Fibroblast of villous mesenchyme (primary cell): Measurements from ENCODE around the gene MVB12B. TPM values are rescaled to one million over a fixed set of nuclear protein-coding genes. Genes with fewer than 3 reads are reported as not detected.

ENCODE experiments used
- DNase-seq: peaks from one replicate; pipeline ENCODE4 v3.0.0-alpha.2; 2010; ENCODE audit warnings: low read depth
- H3K4me3 ChIP-seq: 2 replicates; pipeline ENCODE4 v1.5.1; 2011; ENCODE audit warnings: low read depth, mild to moderate bottlenecking, low read length
- total RNA-seq: library from RNA; depleted of rRNA; stranded (reverse); fragments of >200 nt; gene quantifications from 2 replicates; pipeline ENCODE4 v1.2.3, GENCODE V29; 2012
- TF ChIP-seq, protein P1 (sequence below): IDR thresholded peaks from 2 replicates; pipeline ENCODE4 v1.5.1; 2012; ENCODE audit warnings: low read depth, mild to moderate bottlenecking, low read length; ENCODE audit not compliant: insufficient read depth

The MVB12B gene
- total RNA-seq, 1 donor, result 3.5 TPM

DNA sequence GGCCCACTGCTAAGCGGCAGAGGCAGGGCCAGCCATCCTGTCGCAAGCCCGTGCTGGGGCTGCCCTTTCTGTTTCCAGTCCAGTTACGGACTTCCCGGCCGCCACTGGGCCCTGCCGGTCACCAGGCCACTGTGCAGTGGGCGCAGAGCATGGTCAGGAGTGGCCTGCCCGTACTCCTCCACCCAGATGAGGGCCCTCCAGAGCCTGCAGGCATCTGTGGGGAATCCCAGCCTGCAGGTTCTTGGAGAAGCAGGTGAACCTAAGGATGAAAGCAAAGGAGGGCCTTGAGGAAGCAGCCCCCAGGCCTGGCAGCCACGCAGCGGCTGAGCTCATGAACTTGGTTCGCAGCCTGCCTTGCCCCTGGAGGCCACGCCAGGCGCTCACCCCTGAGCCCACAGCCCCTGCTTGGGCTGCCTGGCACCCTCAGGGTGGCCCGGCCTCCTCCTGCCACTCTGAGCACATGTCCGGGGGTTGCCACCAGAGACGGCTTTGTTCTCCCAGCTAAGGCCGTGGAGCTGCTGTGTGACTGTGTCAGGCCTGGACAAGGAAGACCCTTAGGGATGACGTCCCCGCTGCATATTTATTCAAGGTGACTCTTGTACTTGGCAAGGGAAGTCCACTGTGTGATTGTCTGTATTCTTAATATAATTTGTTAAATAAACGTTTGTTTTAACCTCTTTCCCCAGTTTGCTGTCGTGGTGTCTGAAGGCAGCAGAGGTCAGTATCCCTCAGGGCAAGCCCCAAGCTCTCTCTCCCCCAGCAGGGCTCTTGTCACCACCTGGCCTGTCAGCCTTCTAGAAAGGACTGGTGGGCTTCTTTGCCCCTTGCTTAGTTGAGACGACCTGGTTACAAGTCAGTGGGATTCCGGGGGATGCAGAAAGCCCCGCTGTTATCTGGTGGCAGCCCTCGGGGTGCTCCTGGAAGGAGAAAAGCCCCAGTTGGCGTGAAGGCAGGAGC is 180.0 kb downstream of the MVB12B start:
- TF ChIP-seq, protein P1, sequence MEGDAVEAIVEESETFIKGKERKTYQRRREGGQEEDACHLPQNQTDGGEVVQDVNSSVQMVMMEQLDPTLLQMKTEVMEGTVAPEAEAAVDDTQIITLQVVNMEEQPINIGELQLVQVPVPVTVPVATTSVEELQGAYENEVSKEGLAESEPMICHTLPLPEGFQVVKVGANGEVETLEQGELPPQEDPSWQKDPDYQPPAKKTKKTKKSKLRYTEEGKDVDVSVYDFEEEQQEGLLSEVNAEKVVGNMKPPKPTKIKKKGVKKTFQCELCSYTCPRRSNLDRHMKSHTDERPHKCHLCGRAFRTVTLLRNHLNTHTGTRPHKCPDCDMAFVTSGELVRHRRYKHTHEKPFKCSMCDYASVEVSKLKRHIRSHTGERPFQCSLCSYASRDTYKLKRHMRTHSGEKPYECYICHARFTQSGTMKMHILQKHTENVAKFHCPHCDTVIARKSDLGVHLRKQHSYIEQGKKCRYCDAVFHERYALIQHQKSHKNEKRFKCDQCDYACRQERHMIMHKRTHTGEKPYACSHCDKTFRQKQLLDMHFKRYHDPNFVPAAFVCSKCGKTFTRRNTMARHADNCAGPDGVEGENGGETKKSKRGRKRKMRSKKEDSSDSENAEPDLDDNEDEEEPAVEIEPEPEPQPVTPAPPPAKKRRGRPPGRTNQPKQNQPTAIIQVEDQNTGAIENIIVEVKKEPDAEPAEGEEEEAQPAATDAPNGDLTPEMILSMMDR, result no peak
- no peak overlapping the region for H3K4me3 ChIP-seq
- no peak for DNase-seq

DNA sequence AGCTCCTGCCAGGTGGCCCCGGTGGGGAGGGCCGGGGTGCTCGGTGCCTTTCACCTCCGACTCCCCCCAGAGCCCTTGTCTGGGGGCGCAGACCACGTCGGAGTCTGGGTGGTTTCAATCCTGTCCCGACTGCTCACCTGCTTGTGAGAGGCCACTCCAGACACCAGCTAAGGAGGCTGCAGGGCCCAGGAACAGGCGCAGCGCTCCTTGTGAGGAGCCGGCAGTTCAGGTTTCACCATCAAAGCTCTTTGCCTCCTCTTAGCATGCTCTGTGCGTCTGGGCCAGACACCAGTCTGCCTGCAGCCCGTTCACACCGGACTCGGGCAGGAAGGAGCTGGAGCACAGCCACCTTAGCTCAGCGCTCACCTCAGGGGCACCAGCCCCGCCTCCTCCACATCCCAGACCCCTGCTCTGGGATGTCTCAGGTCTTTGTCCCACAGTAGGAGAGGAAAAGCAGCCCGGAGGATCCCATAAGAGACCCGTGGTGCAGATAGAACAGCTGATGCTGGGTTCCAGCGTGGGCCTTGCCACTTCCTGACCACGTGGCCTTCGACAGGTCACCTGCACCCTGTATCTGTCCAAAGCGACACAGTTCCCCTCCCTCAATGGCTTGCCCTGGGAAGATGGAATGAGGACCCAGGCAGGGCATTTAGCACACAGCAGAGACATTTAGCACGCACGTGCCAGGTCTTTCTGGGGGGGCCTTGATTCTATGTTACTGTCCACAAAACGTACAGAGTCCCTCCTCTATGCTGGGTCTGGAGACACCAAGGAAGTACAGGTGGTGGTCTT is 180.9 kb downstream of the MVB12B start:
- DNase-seq, result no peak
- TF ChIP-seq, protein P1, result no peak
- H3K4me3 ChIP-seq, result no peak overlapping the region

DNA sequence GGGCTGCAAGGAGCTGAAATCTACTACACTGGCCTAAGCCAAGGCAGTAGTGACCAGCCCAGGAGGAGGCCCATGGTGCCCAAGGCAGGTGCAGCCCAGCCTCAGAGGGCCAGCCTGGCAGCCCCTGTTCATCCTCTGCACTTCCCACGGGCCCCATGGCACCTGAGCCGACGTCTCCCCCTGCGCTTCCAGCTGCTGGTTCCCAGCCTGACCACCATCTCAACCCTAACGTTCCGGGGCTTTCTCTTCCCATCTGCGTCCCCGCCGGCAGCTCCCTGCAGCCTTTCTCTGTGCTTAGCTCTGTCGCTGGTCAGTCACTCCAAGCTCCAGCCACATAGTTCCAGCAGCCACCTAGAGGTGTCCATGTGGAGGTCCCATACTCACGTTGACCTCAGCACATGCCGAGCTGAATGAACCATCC is 181.6 kb downstream of the MVB12B start:
- TF ChIP-seq, protein P1, result no peak
- no peak for DNase-seq

GRCh38 chr9:126508928-126509327 is 182.3 kb downstream of the MVB12B start:
- DNase-seq, result no peak
- TF ChIP-seq, protein P1, result no peak
- H3K4me3 ChIP-seq, result no peak overlapping the region

More for the DNA sequence above, 181.6 kb downstream of the MVB12B start:
- H3K4me3 ChIP-seq, result no peak overlapping the region

GRCh38 chr9:126509718-126510117 is 183.1 kb downstream of the MVB12B start:
- no peak overlapping the region for H3K4me3 ChIP-seq
- DNase-seq, result no peak
- TF ChIP-seq, protein P1, result no peak

DNA sequence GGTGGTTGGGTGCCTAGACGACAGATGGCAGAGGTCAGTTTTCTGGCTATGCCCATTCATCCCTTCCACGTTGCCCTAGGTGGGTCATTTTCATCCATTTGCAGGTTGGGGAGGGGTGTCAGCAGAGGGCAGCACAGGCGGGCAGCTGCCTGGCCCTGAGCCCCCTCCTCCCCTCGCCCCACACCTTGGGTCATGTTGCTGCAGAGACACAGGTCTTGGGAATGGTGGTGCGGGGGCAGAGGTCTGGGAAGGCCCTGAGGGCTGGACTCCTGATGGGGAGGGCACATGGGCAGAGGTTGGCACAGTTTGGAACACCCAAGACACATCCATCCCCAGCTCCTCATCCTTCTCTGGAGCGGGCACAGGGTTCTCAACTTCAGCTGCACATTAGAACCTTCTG is 183.9 kb downstream of the MVB12B start:
- no peak for DNase-seq
- TF ChIP-seq, protein P1, result no peak
- H3K4me3 ChIP-seq, result no peak overlapping the region
